Fibroblast of pulmonary artery (primary cell): Measurements from ENCODE around the gene DNER.

Experiments used
- DNase-seq: peaks from one replicate; pipeline ENCODE4 v3.0.0-alpha.2; 2010; ENCODE audit warnings: low read depth
- H3K4me3 ChIP-seq: replicated peaks from 2 replicates; pipeline ENCODE4 v1.5.1; 2011; ENCODE audit warnings: low read depth, mild to moderate bottlenecking, control low read depth, low read length, moderate library complexity
- TF ChIP-seq, protein P1 (sequence below): IDR thresholded peaks from 2 replicates; pipeline ENCODE4 v1.5.1; 2011; ENCODE audit warnings: mild to moderate bottlenecking, control low read depth, low read length, inconsistent platforms; ENCODE audit errors: missing control alignments

The DNER gene

DNA sequence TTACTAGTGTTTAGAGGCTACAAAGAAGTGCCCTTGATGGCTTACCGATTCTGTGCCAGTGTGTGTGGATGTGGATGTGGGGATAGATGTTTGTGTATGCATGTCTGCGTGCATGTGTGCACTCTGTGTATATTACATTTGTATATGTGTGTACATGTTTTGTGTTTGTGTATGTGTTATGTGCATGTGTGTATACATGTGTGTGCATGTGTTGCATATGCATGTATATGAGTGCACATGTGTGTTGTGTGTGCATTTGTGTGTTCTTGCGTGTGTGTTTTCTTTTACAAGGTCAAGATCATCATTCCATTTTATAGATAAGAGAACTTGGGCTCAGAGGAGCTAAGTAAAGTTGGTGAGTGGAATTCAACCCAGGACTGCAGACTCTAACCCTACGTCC, 226.1 kb downstream of the DNER start:
- H3K4me3 ChIP-seq: no peak overlapping the region
- DNase-seq: no peak
- TF ChIP-seq, protein P1, sequence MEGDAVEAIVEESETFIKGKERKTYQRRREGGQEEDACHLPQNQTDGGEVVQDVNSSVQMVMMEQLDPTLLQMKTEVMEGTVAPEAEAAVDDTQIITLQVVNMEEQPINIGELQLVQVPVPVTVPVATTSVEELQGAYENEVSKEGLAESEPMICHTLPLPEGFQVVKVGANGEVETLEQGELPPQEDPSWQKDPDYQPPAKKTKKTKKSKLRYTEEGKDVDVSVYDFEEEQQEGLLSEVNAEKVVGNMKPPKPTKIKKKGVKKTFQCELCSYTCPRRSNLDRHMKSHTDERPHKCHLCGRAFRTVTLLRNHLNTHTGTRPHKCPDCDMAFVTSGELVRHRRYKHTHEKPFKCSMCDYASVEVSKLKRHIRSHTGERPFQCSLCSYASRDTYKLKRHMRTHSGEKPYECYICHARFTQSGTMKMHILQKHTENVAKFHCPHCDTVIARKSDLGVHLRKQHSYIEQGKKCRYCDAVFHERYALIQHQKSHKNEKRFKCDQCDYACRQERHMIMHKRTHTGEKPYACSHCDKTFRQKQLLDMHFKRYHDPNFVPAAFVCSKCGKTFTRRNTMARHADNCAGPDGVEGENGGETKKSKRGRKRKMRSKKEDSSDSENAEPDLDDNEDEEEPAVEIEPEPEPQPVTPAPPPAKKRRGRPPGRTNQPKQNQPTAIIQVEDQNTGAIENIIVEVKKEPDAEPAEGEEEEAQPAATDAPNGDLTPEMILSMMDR: no peak

DNA sequence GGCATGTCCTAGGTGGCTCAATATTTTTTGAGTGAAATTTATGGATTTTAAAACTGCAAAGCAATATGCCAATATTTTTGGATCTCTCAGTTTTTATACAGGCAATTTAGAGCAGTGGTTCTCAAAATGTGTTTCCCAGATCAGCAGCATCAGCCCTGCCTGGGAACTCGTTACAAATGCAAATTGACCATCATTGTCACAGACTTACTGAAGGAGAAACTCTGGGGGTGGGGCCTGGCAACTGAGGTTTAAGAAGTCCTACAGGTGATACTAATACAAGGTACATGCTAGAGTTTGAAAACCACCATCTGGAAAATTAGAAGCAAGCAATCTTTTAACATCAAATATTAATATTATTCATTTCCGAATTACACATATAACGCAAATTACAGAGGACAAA, 227.7 kb downstream of the DNER start:
- DNase-seq: no peak
- H3K4me3 ChIP-seq: no peak overlapping the region
- TF ChIP-seq, protein P1: no peak

DNA sequence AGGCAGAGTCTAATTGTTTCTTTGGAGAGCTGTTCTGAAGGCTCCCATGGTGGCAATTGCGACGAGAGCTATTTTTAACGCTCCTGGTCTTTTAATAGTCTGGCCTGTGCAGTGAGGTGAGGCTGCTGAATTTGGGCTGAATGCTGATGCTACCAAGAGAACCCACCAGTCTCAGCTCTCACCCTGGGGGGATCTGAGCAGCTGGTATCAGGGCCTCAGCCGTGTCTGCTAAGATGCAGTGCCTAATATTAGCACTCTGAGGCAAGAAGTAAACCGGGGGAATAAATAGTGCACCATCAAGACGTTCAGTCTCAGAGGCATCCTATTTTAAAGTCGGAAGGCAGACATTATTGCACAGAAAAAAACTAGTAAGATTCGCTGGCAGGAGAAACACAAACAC, 228.5 kb downstream of the DNER start:
- TF ChIP-seq, protein P1: no peak
- no peak for DNase-seq
- H3K4me3 ChIP-seq: no peak overlapping the region

DNA sequence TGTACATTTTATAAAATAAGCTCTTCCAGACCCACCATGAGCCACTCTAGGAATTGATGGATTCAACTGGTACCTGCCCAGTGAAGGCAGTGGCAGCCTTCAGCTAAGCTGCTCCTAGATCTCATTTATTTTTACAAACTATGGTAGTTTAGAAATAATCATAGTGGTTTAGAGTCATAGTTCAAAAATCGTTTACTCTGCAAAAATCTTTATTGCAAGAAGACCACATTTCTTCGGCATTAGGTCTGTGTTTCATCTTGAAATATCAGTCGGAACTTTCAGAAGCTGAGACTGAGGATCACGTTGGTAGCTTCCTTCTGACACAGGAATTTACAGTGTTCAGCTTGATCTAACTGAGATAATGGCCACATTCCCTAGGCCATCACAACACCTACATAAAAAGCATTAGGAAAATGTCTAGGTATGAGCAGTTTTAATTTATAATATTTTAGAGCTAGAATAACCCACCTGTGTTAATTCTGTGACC, 237.0 kb downstream of the DNER start:
- TF ChIP-seq, protein P1: no peak
- DNase-seq: no peak
- no peak overlapping the region for H3K4me3 ChIP-seq

DNA sequence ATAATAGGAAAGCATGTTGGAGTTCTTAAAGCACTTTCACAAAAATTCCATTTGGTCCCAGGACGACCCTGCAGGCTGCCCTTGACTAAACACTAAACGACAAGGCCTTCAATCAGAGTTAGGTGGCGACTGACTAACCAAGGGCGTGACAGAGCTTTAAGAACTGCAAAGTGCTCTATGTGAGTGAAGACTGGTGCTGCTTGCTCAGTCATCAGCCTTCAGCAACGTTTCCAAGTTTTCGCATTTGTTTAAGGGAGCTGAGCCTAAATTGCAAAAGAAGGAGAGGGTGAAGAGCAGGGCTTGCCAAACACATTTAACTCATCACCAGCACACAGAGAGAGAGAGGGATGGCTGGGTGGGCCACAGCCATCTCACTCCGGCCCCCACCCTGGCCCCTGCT, 238.6 kb downstream of the DNER start:
- TF ChIP-seq, protein P1: no peak
- no peak for DNase-seq
- no peak overlapping the region for H3K4me3 ChIP-seq

DNA sequence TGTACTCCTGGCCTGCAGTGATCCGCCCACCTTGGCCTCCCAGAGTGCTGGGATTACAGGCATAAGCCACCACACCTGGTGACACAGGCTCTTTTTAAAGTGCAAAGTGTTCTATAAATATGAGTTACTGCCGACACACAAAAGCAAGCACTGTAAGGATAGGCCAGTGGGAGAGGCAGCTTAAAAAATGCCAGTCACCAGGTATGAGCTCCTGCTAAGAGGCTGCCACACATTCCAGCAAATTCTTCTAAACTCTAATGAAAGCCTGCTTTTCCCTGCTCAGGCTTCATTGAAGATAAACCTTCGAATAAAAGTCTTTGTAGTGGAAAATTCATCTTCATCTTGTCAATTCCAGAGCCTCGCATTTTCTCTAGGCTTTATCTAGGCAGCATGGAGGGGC, 240.2 kb downstream of the DNER start:
- no peak overlapping the region for H3K4me3 ChIP-seq
- TF ChIP-seq, protein P1: no peak
- no peak for DNase-seq

DNA sequence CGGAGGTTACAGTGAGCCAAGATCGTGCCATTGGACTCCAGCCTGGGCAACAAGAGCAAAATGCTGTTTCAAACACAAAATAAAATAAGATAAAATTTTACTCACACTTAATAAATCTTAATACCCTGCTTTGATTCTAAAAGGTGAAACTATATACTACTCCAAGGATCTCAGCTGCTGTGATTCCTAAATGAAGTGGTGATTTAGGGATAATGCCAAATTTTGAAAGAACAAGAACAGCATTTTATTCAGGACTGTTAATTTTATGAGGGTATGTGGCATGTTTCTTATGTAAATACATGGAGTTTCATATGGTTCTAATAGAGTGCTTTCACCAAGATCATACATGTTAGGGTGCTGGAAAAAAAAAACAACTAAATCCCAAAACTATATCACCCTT, 243.6 kb downstream of the DNER start:
- DNase-seq: no peak

More for the DNA sequence above, 243.6 kb downstream of the DNER start:
- H3K4me3 ChIP-seq: no peak overlapping the region
- TF ChIP-seq, protein P1: no peak
